Measurements from ENCODE around the gene SRPK1.
"Not testable (repeated sequence)": the region's sequence is repeated elsewhere in the genome, so short reads cannot be mapped to it uniquely, and the experiment has no call there.

Gene SRPK1

DNA sequence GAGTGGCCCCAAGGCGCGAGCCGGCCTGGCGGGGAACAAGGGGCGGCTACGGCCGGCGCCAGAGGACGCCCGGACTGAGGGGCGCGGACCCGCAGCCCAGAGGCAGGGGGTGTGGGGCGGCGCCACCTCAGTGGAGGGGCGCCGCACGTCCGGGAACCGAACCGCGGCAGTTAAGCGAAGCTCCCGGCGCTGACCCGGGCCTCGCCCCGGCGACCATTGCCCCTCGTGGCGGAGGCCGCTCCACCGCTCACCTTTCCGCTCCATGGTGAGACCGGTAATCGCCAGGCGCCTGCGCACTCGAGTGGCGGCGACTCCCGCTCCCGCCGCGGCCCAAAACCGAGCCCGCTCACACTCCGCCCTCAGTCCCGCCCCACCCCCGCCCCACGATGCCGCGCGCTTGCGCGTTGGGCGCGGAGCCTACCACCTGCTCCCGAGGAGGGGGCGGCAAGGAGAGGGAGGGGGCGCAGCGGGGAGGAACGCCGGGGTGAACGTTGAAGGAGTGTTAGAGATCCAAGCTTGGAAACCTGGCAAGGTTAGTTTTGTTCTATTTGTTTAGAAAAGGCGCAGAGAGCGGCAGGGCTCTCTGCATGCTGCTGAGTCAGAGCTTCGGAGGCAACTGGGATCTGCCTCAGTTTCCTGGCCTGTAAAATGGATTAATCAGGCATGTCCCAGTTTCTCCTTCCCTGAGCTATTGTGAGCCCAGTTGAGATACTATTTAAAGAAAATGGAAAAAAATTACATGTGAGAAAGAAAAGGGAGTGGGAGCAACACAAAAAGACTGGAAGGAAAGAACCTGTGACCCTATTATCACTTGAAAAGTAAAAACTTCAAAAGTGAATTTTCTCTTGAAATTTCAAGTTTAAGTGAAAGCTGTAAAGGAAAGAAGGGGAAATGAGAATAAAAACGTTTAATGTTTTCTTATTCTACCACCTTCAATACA, at the start of gene SRPK1:
Gene SRPK1, minus strand, starts transcription at position 306 of the 940 bp plus-strand sequence. Its CDS starts 42 bp downstream, at position 264.
- peak; percentile 90 for DNase-seq

DNA sequence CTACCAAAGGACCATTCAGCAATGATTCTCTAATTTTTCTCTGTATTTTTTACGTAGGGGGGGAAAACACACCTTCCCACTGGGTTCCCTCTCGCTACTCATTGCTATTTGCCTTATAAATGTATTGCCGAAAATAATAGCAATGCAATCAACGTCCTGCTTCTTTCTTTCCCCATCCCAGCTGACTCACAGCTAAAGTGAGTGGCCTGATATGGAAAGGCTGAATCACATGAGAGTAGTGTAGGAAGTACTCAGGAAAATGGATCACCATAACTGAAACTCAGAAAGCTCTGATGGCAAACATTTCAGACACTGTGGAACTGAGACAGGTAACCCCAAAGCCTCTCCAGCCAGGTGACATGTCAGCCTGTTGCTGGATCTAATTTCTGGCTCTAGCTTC, 49.3 kb upstream of the SRPK1 start:
- DNase-seq: no peak

DNA sequence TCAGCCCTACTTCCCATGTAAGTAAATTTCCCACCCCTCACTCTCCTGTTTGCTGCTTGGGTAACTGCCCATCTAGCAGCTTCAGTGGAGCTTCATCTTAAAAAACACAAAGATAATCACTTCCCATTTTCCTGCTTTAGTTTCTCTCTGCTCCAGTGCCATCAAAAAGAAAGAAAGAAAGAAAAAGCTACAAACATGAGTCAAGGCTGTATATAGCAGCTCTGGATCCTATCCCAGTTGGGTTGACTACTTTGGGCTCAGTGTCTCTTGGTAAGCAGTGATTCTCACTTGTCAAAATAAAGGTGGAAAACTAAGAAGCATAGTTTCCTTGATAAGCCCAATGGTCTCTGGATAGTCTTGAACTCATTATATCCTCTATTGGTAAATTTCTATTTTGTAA, 48.7 kb upstream of the SRPK1 start:
- DNase-seq: no peak

- no peak for DNase-seq
These were observed 47.9 kb upstream of the SRPK1 start for GRCh38 chr6:35968821-35969220.

GRCh38 chr6:35967076-35967774, 46.3 kb upstream of the SRPK1 start:
- no peak for DNase-seq

GRCh38 chr6:35962779-35963560, 42.1 kb upstream of the SRPK1 start:
- no peak for DNase-seq

DNA sequence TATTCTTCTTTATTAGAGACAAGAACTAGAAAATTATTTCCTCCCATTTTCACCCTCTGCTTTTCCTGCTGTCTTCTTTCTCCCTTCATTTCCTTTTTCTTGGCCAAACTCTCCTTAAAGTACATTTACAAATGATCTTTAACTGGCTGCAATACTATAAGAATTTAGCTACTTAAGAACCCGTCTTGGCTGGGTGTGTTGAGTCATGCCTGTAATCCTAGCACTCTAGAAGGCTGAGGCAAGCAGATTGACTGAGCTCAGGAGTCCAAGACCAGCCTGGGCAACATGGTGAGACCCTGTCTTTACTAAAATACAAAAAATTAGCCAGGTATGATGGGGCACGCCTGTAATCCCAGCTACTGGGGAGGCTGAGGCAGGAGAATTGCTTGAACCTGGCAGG, 39.3 kb upstream of the SRPK1 start:
- DNase-seq: no peak

- DNase-seq: no peak
These were observed 35.1 kb upstream of the SRPK1 start for GRCh38 chr6:35955970-35956369.

DNA sequence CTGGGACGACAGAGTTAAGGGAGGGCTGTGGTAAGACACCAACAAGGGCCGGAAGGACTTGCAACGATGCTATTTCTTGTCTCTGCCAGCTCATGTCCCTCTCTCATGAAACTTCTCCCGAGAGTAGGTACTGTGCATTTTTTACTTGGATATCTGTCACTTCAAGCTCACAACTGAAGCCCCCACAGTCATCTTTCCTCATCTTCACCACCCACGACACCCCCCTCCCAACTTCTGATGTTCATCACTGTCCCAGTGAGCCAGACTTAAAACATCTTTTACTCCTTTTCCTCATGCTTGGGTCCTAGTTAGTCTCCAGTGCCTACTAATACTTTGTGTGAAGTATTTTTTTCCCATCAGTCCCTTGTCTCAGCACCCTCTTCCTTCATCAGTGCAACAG, 34.6 kb upstream of the SRPK1 start:
- DNase-seq: no peak

GRCh38 chr6:35955071-35955470, 34.2 kb upstream of the SRPK1 start:
- DNase-seq: no peak

- DNase-seq: no peak
These were observed 33.4 kb upstream of the SRPK1 start for GRCh38 chr6:35954333-35954732.

GRCh38 chr6:35948725-35949124, 27.8 kb upstream of the SRPK1 start:
- DNase-seq: no peak

- no peak for DNase-seq
These were observed 24.7 kb upstream of the SRPK1 start for GRCh38 chr6:35945650-35946025.

- DNase-seq: no peak
These were observed 22.5 kb upstream of the SRPK1 start for GRCh38 chr6:35943390-35943789.

GRCh38 chr6:35942355-35942754, 21.5 kb upstream of the SRPK1 start:
- DNase-seq: no peak

DNA sequence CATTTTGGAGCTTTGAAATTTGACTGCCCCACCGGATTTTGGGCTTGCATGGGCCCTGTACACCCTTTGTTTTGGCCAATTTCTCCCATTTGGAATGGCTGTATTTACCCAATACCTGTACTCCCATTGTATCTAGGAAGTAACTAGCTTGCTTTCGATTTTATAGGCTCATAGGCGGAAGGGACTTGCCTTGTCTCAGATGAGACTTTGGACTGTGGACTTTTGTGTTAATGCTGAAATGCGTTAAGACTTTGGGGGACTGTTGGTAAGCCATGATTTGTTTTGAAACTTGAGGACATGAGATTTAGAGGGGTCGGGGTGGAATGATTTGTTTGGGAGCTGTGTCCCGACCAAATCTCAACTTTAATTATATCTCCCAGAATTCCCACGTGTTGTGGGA, 20.3 kb upstream of the SRPK1 start:
- not testable (repeated sequence) for DNase-seq

GRCh38 chr6:35940014-35940413, 19.1 kb upstream of the SRPK1 start:
- DNase-seq: not testable (repeated sequence)

- not testable (repeated sequence) for DNase-seq
These were observed 18.4 kb upstream of the SRPK1 start for GRCh38 chr6:35939259-35939658.

GRCh38 chr6:35936681-35937359, 15.9 kb upstream of the SRPK1 start:
- DNase-seq: no peak

- no peak for DNase-seq
These were observed 14.6 kb upstream of the SRPK1 start for GRCh38 chr6:35935469-35935868.

DNA sequence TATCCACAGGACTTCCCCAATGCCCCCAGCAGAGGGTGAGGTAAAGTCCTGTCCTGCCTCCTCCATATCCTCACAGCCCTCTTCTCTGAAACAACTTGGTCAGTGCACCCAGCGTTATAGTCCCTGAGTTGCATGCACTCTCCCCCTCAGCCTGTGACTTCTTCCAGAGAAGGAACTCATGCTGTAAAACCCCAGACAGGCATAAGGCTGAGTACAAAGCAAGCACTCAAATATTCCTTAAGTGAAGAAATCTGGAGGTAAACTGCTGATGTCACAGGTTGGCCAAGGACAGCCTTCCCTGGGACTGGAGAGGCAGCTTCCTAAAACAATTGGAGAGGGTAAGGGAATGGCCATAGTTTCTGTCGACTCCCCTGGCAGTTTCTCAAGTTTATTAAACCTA, 12.9 kb upstream of the SRPK1 start:
- DNase-seq: no peak

DNA sequence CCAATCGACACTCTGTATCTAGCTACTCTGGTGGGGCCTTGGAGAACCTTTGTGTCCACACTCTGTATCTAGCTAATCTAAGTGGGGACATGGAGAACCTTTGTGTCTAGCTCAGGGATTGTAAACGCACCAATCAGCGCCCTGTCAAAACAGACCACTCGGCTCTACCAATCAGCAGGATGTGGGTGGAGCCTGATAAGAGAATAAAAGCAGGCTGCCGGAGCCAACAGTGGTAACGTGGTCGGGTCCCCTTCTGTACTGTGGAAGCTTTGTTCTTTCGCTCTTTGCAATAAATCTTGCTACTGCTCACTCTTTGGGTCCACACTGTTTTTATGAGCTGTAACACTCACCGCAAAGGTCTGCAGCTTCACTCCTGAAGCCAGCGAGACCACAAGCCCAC, 11.0 kb upstream of the SRPK1 start:
- DNase-seq: not testable (repeated sequence)

GRCh38 chr6:35931120-35931561, 10.2 kb upstream of the SRPK1 start:
- no peak for DNase-seq

Data from left hindlimb (tissue), 1 donor.